Ishikawa (cell line): Measurements from ENCODE around the gene IFITM10.

Experiments used
- CEBPB ChIP-seq: IDR thresholded peaks from 2 replicates; pipeline ENCODE4 v1.6.1; 2012
- CREB1 ChIP-seq: IDR thresholded peaks from 2 replicates; pipeline ENCODE4 v1.6.1; 2012; ENCODE audit warnings: low read depth
- EGR1 ChIP-seq: IDR thresholded peaks from 2 replicates; pipeline ENCODE4 v1.6.1; 2012
- EP300 ChIP-seq: IDR thresholded peaks from 2 replicates; pipeline ENCODE4 v1.6.1; 2012; ENCODE audit warnings: borderline replicate concordance
- FOXM1 ChIP-seq: IDR thresholded peaks from 2 replicates; pipeline ENCODE4 v1.6.1; 2012; ENCODE audit warnings: low read depth, borderline replicate concordance
- MAX ChIP-seq: IDR thresholded peaks from 2 replicates; pipeline ENCODE4 v1.6.1; 2012
- RAD21 ChIP-seq: IDR thresholded peaks from 2 replicates; pipeline ENCODE4 v1.6.1; 2012; ENCODE audit warnings: low read depth
- REST ChIP-seq: IDR thresholded peaks from 2 replicates; pipeline ENCODE4 v1.6.1; 2012; ENCODE audit warnings: low read depth, mild to moderate bottlenecking
- TAF1 ChIP-seq: IDR thresholded peaks from 2 replicates; pipeline ENCODE4 v1.6.1; 2012; ENCODE audit warnings: low read depth, mild to moderate bottlenecking
- TCF12 ChIP-seq: IDR thresholded peaks from 2 replicates; pipeline ENCODE4 v1.6.1; 2012; ENCODE audit warnings: low read depth
- TEAD4 ChIP-seq: IDR thresholded peaks from 2 replicates; pipeline ENCODE4 v1.6.1; 2012
- USF1 ChIP-seq: IDR thresholded peaks from 2 replicates; pipeline ENCODE4 v1.6.1; 2012
- YY1 ChIP-seq: IDR thresholded peaks from 2 replicates; pipeline ENCODE4 v1.6.1; 2012; ENCODE audit warnings: low read depth
- ZBTB7A ChIP-seq: IDR thresholded peaks from 2 replicates; pipeline ENCODE4 v1.6.1; 2012; ENCODE audit warnings: low read depth

IFITM10 gene

GRCh38 chr11:1694846-1695547 is 55.4 kb downstream of the IFITM10 start:
- TF ChIP-seq FOXM1, result no peak
- no peak for TF ChIP-seq REST
- no peak for TF ChIP-seq MAX
- TF ChIP-seq RAD21, result no peak
- TF ChIP-seq CREB1, result no peak

DNA sequence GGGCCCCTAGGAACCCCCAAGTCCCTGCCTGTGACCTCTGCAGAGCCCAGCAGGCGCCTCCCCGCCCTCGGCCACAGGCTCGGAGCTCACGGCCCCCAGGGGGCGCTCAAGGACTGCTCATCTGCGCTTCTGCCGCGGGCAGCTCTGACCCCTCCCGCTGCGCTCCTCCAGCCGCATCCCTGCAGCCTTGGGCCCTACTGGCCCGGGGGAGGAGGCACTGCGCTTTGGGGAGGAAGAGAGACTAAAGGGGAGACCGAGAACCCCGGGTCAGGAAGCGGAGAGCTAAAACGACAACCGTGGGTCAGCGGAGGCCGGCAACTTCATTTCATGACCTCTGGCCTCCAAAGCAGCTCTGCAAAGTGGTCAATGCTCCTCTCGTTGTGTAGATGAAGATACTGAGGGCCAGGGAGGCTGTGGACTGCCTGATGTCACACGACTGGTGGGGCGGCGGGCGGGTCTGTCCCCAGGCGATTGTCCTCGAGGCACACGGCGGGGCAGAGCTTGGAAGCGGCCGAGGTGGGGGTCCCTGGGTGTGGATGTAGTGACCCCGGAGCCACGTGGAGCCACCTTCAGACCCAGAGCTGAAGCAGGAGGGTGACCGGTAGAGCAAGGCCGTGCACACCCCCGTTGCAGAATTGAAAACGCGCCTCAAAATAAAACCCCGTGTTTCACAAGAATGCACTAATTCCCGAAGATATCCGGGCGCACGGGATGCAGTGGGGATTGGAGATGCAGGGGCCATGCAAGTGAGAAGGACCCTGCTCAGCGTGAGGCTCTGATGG is 56.1 kb downstream of the IFITM10 start:
- TF ChIP-seq RAD21, result peak; percentile 92
- no peak for TF ChIP-seq FOXM1

DNA sequence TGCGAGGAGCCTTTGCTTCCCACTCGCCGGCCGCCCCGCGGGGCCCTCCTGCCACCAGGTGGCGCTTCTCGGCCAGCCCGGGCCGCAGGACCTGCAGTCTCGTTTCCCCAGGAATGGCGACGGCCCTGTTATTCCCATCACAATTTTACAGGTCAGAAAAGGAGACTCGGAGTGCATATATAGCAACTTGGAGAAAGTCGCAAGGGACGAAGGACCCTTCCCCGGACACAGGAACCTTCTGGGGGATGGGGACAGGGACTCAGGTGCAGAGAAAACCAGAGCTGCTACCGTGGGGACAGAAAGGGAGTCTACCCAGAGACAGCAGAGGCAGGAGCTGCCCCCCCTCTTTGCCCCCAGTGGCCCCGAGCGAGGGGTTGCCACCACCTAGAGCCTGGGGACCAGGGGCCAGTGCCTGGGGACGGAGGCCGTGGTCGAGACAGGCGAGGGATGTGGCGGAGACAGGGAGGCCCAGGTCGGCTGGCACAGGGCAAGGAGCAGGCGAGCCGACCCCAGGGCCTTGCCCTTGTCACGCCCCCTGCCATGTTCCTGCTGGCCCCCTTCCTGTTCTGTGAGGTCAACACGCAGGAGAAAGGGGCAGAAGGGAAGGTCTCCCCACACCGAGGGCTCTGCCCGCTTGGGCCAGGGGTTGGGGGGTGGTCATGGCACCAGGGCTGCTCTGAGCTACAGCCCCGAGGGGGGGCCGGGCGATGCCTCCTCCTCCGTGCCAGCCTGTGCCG is 56.9 kb downstream of the IFITM10 start:
- TF ChIP-seq FOXM1 (no peak), RAD21 (peak; percentile 63), EP300 (no peak), MAX (peak; percentile 30; the same call in 1 of the 2 replicates), YY1 (peak; percentile 65), ZBTB7A (peak; percentile 97), TEAD4 (no peak)

DNA sequence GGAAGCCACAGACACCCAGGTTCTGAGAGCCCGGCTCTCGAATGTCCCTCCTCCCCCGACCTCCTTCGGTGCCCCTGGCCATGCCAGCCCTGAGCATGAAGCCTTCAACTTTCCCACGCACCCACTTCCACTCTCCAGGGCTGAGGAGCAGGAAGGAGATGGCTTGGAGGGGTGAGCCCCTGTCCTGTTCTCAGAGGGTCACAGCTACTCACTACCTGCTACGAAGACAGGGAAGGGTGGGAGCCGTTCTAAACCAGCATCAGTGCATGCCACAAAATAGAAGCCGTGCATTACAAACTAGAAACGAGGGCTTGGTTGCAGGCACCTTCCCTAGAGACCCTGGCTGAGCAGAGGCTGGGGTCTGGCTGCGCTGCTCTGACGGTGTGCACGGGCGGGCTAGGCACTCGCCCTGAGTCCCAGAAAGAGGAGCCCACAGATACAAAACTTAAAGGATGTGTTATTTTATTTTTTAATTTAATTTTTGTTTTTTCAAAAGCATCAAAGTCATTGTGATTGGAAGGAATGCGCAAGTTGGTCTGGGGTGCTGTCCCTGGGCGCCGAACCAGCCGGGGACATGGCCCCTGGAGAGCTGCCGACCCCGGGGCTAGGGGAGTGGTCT is 57.6 kb downstream of the IFITM10 start:
- no peak for TF ChIP-seq YY1
- no peak for TF ChIP-seq ZBTB7A
- no peak for TF ChIP-seq TAF1
- TF ChIP-seq TEAD4, result no peak
- TF ChIP-seq MAX, result no peak

DNA sequence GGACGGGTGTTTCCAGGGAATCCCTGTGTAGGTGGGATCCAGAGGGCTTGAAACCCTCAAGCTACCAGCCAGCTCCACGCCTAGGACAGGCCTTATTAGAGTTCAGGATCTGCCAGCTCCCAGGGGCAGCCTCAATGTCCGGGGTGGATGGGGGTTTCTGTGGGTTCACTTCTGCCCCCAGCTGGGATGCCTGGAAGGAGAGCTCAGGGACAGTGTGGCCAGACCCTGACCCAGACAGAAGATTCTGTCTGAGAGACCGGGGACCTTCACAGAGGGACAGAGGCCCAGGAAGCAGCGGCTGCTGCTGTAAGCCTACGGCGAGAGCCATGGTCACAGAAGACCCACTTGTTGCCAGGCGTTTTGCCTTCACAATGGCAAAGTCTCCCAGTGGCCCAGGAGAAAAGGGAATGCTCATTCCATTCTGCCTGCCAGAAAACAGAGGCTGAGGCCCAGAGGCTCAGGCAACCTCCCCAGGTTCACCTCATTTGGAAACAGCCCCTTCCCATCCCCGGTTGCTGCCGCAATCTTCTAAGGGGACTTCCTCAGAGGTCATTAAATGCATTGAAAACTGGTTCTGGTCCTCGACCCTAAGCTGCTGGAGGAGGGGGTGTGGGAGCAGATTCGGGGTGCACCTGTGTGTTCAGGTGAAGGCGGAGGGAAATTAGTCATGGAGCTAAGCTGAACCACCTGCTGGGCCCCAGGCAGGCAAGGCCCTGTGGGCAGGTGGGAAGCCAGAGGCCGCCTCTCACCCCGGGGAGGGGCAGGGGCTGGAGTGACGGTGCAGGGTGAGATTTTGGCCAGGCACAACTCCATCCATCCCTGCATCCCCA is 58.3 kb downstream of the IFITM10 start:
- no peak for TF ChIP-seq ZBTB7A
- no peak for TF ChIP-seq TAF1
- no peak for TF ChIP-seq EGR1
- TF ChIP-seq FOXM1, result no peak
- TF ChIP-seq REST, result no peak
- no peak for TF ChIP-seq RAD21
- TF ChIP-seq EP300, result no peak
- TF ChIP-seq CEBPB, result no peak
- no peak for TF ChIP-seq TCF12
- TF ChIP-seq YY1, result no peak
- no peak for TF ChIP-seq USF1
